Choroid plexus epithelial cell (primary cell): ENCODE measurements around the gene SMCO2.

Source experiments
- DNase-seq: peaks from one replicate; pipeline ENCODE4 v3.0.0-alpha.2; 2010; ENCODE audit warnings: low read depth
- H3K4me3 ChIP-seq: 2 replicates; pipeline ENCODE4 v1.5.1; 2011; ENCODE audit warnings: low read depth, mild to moderate bottlenecking, control low read depth, low read length, moderate library complexity
- CTCF ChIP-seq: conservative IDR thresholded peaks from 2 replicates; pipeline ENCODE4 v1.5.1; 2011; ENCODE audit warnings: low read depth, mild to moderate bottlenecking, control low read depth, inconsistent platforms, low read length, moderate library complexity

SMCO2 gene

GRCh38 chr12:27434673-27435565 is 11.6 kb upstream of the SMCO2 start:
- peak; percentile 70 for TF ChIP-seq CTCF
- peak; percentile 27 for DNase-seq
- no peak overlapping the region for H3K4me3 ChIP-seq

- no peak for TF ChIP-seq CTCF
- H3K4me3 ChIP-seq, result no peak overlapping the region
Measured at GRCh38 chr12:27436029-27436428, 10.5 kb upstream of the SMCO2 start.

GRCh38 chr12:27436768-27437167 is 9.8 kb upstream of the SMCO2 start:
- H3K4me3 ChIP-seq, result no peak overlapping the region
- no peak for TF ChIP-seq CTCF
- DNase-seq, result no peak

More at GRCh38 chr12:27436029-27436428, 10.5 kb upstream of the SMCO2 start:
- DNase-seq, result no peak

GRCh38 chr12:27437839-27438238 is 8.7 kb upstream of the SMCO2 start:
- TF ChIP-seq CTCF, result no peak
- no peak overlapping the region for H3K4me3 ChIP-seq
- DNase-seq, result no peak

GRCh38 chr12:27447761-27448160 is 1.2 kb downstream of the SMCO2 start:
- no peak for TF ChIP-seq CTCF
- no peak overlapping the region for H3K4me3 ChIP-seq
- DNase-seq, result no peak

GRCh38 chr12:27449026-27449425 is 2.5 kb downstream of the SMCO2 start:
- no peak overlapping the region for H3K4me3 ChIP-seq
- no peak for TF ChIP-seq CTCF
- no peak for DNase-seq

GRCh38 chr12:27449893-27450534 is 3.5 kb downstream of the SMCO2 start:
- TF ChIP-seq CTCF, result no peak
- DNase-seq, result no peak
- H3K4me3 ChIP-seq, result no peak overlapping the region
